Natural killer cell treated with Interleukin-12 subunit alpha and Interleukin-12 subunit beta and Interleukin-15 and Interleukin-18, amount 100 ng/mL, for 72 hours (primary cell): ENCODE results near the gene AKR1B15. TPM values are rescaled to one million over a fixed set of nuclear protein-coding genes. Genes with fewer than 3 reads are reported as not detected.
"Not testable (repeated sequence)": the region's sequence is repeated elsewhere in the genome, so short reads cannot be mapped to it uniquely, and the experiment has no call there.

Experiments
- ATAC-seq, 2 donors: fragments of 150-1000 bp; cut with Tn5 transposase in 1 of 2; sonication (Bioruptor Pico), chemical (Tn5 transposase) in 1 of 2; 2 replicates each; pipeline ENCODE4 v1.10.0; 2021
- DNase-seq: peaks from one replicate; pipeline ENCODE4 v3.0.0; 2022; ENCODE audit warnings: low spot score
- H3K27ac Mint-ChIP-seq, 2 donors: 1 replicate in 1 of 2; 2 replicates in 1 of 2; pipeline ENCODE4 v1.8.0; 2022; ENCODE audit warnings: mixed read lengths in 2 of 2, mild to moderate bottlenecking in 1 of 2, moderate library complexity in 1 of 2
- H3K27me3 Mint-ChIP-seq, 2 donors: 1 replicate in 1 of 2; 2 replicates in 1 of 2; pipeline ENCODE4 v1.8.0; 2022; ENCODE audit warnings: mixed read lengths in 2 of 2
- H3K36me3 Mint-ChIP-seq: one replicate; pipeline ENCODE4 v1.8.0; 2022; ENCODE audit warnings: mixed read lengths
- H3K4me1 Mint-ChIP-seq, 2 donors: 1 replicate in 1 of 2; 2 replicates in 1 of 2; pipeline ENCODE4 v1.8.0; 2022; ENCODE audit warnings: low read depth in 2 of 2, mixed read lengths in 2 of 2, mild to moderate bottlenecking in 1 of 2
- H3K4me3 Mint-ChIP-seq: one replicate; pipeline ENCODE4 v1.8.0; 2022; ENCODE audit warnings: mixed read lengths
- H3K9me3 Mint-ChIP-seq: 2 replicates; pipeline ENCODE4 v1.8.0; 2022; ENCODE audit warnings: mixed read lengths
- total RNA-seq, 2 donors: library from RNA; stranded (reverse); gene quantifications; one replicate each; pipeline ENCODE4 v1.2.3, GENCODE V29; 2022

The AKR1B15 gene
- total RNA-seq, 2 donors from 2014 or later: not detected

DNA sequence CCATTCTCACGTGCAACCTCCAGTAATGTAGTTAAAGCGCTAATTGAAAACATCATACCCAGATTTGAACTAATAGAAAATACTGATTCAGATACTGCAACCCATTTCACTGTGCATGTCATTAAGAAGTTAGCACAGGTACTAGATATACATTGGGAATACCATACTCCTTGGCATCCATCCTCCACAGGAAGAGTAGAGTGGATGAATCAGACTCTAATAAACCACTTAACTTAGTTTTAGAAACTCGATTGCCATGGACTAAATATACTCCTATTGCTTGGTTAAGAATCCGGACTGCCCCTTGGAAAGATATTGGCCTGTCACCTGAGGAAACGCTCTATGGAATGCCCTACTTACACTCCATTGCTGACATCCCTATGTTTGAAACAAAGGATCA is 9.5 kb downstream of the AKR1B15 start:
- Mint-ChIP-seq H3K27ac (no peak overlapping the region), H3K36me3 (peaks cover 7% of the 10 kb centered on the region), H3K9me3 (no peaks in the 10 kb centered on the region), H3K4me1 (peaks cover 5 to 7% of the 10 kb centered on the region in 2 donors), H3K4me3 (no peak overlapping the region), H3K27me3 (peaks cover 0 to 6% of the 10 kb centered on the region in 2 donors)
- DNase-seq: no peak
- ATAC-seq: no peak

DNA sequence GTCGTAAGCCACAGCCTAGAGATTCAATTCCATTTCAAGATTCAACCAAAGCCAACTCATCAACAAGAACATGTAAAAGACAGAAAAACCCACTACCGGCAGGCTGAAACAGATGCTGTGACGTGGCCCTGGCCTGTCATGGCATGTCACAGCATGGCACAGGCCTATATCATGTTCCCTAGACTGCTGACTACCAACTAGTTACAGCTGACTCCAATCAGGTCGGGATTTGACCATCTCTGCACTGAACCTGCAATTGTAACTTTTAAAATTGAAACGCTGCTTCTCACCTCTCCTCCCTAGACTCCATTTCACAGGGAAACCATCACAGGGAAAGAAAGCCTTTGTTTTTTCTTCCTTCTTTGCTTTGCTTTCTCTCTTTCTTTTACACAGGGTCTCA is 12.7 kb downstream of the AKR1B15 start:
- H3K9me3 Mint-ChIP-seq, H3K27ac Mint-ChIP-seq, H3K4me1 Mint-ChIP-seq, H3K27me3 Mint-ChIP-seq, H3K4me3 Mint-ChIP-seq, DNase-seq, ATAC-seq: not testable (repeated sequence)
- H3K36me3 Mint-ChIP-seq: peaks cover 11% of the 10 kb centered on the region

DNA sequence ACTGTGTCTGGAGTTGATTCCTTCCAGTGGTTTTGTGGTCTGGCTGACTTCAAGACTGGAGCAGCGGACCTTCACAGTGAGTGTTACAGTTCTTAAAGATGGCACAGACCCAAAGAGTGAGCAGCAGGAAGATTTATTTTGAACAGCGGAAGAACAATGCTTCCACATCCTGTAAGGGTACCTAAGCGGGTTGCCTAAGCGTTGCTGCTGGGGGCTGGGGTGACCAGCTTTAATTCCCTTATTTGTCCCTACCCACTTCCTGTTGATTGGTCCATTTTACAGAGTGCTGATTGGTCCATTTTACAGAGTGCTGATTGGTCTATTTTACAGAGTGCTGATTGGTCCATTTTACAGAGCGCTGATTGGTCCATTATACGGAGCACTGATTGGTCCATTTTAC is 13.2 kb downstream of the AKR1B15 start:
- H3K36me3 Mint-ChIP-seq: peaks cover 11% of the 10 kb centered on the region
- H3K27me3 Mint-ChIP-seq: peaks cover 9 to 12% of the 10 kb centered on the region in 2 donors
- H3K4me1 Mint-ChIP-seq: peaks cover 5 to 7% of the 10 kb centered on the region in 2 donors
- peaks cover 3% of the 10 kb centered on the region for H3K9me3 Mint-ChIP-seq
- H3K4me3 Mint-ChIP-seq: no peak overlapping the region
- DNase-seq (no peak), ATAC-seq (peak; percentile 58 to 71)
- no peak overlapping the region for H3K27ac Mint-ChIP-seq

DNA sequence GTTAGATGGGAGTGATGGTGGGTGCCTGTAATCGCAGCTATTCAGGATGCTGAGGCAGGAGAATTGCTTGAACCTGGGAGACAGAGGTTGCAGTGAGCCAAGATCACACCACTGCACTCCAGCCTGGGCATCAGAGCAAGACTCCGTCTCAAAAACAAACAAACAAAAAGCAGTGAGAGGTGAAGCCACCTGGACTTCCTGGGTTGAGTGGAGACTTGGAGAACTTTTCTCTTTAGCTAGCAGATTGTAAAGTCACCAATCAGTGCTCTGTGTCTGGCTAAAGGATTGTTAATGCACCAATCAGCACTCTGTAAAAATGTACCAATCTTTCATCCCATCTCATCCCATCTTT is 14.5 kb downstream of the AKR1B15 start:
- DNase-seq, H3K27ac Mint-ChIP-seq, H3K4me3 Mint-ChIP-seq, ATAC-seq, H3K9me3 Mint-ChIP-seq, H3K4me1 Mint-ChIP-seq: not testable (repeated sequence)
- Mint-ChIP-seq H3K27me3 (peaks cover 11 to 21% of the 10 kb centered on the region in 2 donors), H3K36me3 (peaks cover 11% of the 10 kb centered on the region)

DNA sequence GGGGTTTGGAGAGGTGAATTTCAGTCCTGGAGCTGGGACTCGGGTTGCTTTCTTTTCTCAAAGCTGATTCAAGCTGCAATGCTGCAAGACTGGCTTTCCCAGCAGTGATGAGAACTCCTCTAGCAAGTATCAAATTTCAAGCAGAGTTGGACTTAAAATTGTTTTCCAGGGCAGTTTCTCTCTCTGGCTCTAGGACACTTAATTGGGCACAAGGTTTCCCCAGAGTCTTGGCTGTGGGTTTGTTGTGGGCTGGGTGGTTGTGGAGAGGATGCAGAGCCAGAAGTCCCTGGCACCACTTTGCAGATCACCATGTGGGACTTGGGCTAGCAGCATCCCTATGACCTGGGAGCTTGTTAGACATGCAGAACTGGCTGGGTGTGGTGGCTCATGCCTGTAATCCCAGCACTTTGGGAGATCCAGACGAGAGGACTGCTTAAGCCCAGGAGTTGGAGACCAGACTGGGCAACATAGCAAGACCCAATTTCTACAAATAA is 16.8 kb downstream of the AKR1B15 start:
- no peak overlapping the region for H3K4me3 Mint-ChIP-seq
- H3K4me1 Mint-ChIP-seq: peaks cover 5 to 7% of the 10 kb centered on the region in 2 donors
- H3K36me3 Mint-ChIP-seq: peaks cover 11% of the 10 kb centered on the region
- DNase-seq (no peak), ATAC-seq (no peak)
- H3K27ac Mint-ChIP-seq: no peak overlapping the region
- peaks cover 3% of the 10 kb centered on the region for H3K9me3 Mint-ChIP-seq
- peaks cover 11 to 21% of the 10 kb centered on the region in 2 donors for H3K27me3 Mint-ChIP-seq

DNA sequence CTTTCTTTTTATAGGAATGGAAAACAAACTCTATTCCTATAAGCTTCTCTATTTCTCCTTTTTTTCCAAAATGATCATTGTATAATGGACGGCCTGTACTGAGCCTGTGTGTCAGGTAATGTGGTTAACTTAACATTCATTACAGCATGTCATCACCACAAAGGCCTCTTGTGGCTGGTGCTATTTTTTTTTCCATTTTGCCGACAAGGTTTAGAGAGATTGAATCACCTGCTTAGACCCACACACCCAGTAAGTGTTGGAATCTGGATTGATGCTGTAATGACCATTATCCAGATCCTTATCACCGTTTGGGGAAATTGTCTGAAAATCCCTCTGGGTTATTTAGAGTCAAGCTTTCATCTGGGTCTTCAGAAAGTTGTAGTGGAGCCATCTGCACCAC is 18.5 kb downstream of the AKR1B15 start:
- Mint-ChIP-seq H3K9me3 (peaks cover 3% of the 10 kb centered on the region), H3K27ac (no peak overlapping the region), H3K27me3 (peaks cover 11 to 21% of the 10 kb centered on the region in 2 donors), H3K4me1 (peaks cover 0 to 7% of the 10 kb centered on the region in 2 donors), H3K36me3 (peaks cover 11% of the 10 kb centered on the region), H3K4me3 (no peak overlapping the region)
- no peak for ATAC-seq
- no peak for DNase-seq

DNA sequence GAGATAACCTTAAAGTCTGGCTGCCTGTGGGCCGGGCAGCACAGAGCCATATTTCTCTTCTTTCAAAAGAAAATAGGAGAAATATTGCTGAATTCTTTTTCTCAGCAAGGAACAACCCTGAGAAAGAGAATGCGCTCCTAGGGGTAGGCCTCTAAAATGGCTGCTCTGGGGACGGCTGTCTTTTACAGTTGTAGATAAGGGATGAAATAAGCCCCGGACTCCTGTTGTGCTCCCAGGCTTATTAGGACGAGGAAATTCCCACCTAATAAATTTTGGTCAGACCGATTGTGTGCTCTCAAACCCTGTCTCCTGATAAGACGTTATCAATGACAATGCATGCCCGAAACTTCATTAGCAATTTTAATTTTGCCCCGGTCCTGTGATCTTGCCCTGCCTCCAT is 21.1 kb downstream of the AKR1B15 start:
- H3K27me3 Mint-ChIP-seq: peaks cover 15 to 28% of the 10 kb centered on the region in 2 donors
- ATAC-seq, H3K4me3 Mint-ChIP-seq, H3K9me3 Mint-ChIP-seq, H3K27ac Mint-ChIP-seq, DNase-seq, H3K4me1 Mint-ChIP-seq, H3K36me3 Mint-ChIP-seq: not testable (repeated sequence)

DNA sequence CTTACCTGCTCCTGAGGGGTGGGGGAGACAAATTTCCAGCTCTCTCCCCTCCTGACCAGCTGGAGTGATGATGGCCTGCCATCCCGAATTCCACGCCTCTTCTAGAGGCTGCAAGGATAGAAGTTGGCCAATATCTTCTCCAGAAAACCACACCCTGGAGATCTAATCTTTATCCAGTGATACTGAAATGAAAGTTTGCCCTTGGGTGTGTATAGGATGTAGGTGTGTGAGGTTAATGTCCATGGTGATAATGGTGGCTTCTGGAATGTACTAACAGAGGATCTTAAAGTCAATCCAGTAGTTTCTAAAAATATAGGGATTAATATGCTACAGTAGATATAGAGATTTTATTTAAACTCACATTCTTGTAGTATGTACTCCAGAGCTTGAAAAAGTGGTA is 22.2 kb downstream of the AKR1B15 start:
- no peak overlapping the region for H3K4me3 Mint-ChIP-seq
- no peaks in the 10 kb centered on the region for H3K4me1 Mint-ChIP-seq
- peaks cover 11 to 28% of the 10 kb centered on the region in 2 donors for H3K27me3 Mint-ChIP-seq
- ATAC-seq (no peak), DNase-seq (no peak)
- no peaks in the 10 kb centered on the region for H3K9me3 Mint-ChIP-seq
- H3K36me3 Mint-ChIP-seq: no peaks in the 10 kb centered on the region
- no peak overlapping the region for H3K27ac Mint-ChIP-seq

DNA sequence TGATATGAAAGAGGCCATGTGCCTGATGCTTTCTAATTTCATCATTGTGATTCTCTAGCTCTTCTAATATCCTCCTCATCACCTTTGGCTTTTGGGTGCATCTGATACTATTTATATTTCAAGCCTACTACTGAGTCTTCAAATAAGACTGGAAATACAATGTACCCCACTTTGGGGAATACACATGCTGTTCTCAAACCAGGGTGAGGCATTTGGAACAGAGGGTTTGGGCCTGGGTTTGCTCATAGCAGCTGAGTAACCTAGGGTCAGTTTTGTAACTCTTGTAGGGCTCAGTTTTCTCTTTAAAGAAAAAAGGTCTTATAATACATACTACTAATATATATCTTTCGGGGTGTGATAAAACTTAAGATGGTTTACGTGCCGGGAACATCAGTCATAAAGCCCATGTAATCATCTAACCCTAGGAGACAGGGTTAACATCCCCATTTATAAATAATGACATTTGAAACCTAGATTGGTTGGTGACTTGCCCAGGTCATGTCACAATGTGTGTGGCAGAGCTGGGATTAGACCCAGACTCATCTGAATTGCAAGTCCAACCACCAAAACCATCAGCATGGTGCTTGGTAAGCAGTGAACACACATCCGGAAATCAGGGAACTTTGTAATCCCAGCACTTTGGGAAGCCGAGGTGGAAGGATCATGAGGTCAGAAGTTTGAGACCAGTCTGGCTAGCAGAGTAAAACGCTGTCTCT is 23.0 kb downstream of the AKR1B15 start:
- ATAC-seq (no peak), DNase-seq (no peak)
- Mint-ChIP-seq H3K4me3 (no peak overlapping the region), H3K4me1 (no peaks in the 10 kb centered on the region), H3K27ac (no peak overlapping the region), H3K36me3 (no peaks in the 10 kb centered on the region), H3K9me3 (no peaks in the 10 kb centered on the region), H3K27me3 (peaks cover 7 to 21% of the 10 kb centered on the region in 2 donors)

DNA sequence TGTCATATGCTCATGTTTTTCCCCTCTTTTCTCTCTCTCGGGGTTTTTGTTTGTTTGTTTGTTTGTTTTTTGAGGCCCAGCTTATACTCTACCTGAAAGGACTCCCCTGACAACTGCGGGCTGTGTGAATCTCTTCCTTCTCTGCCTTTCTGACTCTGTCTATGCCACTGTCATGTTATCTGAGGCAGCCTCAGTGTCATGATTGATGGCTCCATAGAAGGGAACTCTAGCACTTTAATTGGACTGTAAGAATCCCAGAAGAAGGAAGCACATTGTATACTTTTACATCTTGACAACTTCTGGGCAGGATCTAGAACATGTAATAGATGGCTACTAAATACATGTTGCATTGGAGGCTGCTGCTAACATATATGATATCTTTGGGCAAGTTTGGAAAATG is 25.4 kb downstream of the AKR1B15 start:
- DNase-seq: no peak
- Mint-ChIP-seq H3K4me3 (no peak overlapping the region), H3K36me3 (no peaks in the 10 kb centered on the region), H3K4me1 (peaks cover 0 to 4% of the 10 kb centered on the region in 2 donors), H3K9me3 (no peaks in the 10 kb centered on the region), H3K27ac (no peak overlapping the region), H3K27me3 (peaks cover 14 to 25% of the 10 kb centered on the region in 2 donors)
- no peak for ATAC-seq

DNA sequence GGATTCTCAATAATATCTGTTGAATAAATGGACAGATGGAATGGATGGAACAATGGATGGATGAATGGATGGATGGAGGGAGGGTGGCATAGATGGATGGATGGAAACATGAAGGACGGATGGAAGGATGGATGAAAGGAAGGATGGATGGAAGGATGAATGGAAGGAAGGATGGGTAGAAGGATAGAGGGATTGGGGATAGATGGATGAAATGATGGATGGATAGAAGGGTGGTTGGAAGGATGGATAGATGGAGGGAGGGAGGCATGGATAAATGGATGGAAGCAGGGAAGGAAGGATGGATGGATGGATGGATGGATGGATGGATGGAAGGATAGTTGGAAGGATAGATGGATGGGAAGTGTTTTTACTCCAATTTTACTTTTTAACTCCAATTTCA is 35.4 kb downstream of the AKR1B15 start:
- no peak for DNase-seq
- Mint-ChIP-seq H3K27ac (no peak overlapping the region), H3K36me3 (no peaks in the 10 kb centered on the region), H3K4me1 (peaks cover 0 to 5% of the 10 kb centered on the region in 2 donors), H3K27me3 (peaks cover 29 to 45% of the 10 kb centered on the region in 2 donors), H3K4me3 (no peak overlapping the region), H3K9me3 (no peaks in the 10 kb centered on the region)
- no peak for ATAC-seq

DNA sequence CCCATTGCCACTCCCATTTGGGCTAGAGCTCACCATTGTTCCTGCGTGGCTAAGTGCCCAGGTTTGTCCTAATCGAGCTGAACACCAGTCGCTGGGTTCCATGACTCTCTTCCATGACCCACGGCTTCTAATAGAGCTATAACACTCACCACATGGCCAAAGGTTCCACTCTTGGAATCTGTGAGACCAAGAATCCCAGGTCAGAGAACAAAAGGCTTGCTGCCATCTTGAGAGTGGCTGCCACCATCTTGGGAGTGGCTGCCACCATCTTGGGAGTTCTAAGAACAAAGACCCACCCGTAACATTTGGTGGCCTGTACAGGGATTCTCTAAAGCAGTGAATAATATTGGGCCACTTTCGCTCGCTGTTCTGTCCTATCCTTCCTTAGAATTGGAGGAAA is 37.0 kb downstream of the AKR1B15 start:
- Mint-ChIP-seq H3K4me1 (no peaks in the 10 kb centered on the region), H3K27me3 (peaks cover 22 to 39% of the 10 kb centered on the region in 2 donors), H3K36me3 (no peaks in the 10 kb centered on the region), H3K9me3 (no peaks in the 10 kb centered on the region), H3K27ac (no peak overlapping the region), H3K4me3 (no peak overlapping the region)
- DNase-seq (no peak), ATAC-seq (no peak)

DNA sequence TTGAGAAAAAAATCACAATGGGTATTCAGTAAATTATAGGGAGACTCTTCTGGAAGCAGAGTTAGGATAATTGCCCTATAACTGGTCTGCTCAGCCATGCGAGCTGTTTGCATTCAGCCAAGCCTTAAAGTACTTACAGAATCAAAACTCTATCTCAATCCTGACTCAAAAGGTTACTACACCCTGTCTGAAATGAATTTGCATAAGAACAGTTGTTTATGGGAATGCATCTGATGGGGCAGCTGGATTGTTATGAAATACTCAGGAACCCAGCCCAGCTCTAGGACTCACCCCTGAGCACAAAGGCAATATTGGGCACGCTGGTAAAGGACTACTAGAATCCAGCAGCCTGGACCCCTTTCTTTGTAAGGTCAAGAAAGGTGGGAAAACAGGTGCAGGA is 38.8 kb downstream of the AKR1B15 start:
- ATAC-seq (no peak), DNase-seq (no peak)
- no peak overlapping the region for H3K27ac Mint-ChIP-seq
- peaks cover 4% of the 10 kb centered on the region for H3K9me3 Mint-ChIP-seq
- no peaks in the 10 kb centered on the region for H3K36me3 Mint-ChIP-seq
- H3K27me3 Mint-ChIP-seq: peaks cover 16 to 27% of the 10 kb centered on the region in 2 donors
- H3K4me1 Mint-ChIP-seq: no peaks in the 10 kb centered on the region
- H3K4me3 Mint-ChIP-seq: peak overlapping the region; percentile 43

DNA sequence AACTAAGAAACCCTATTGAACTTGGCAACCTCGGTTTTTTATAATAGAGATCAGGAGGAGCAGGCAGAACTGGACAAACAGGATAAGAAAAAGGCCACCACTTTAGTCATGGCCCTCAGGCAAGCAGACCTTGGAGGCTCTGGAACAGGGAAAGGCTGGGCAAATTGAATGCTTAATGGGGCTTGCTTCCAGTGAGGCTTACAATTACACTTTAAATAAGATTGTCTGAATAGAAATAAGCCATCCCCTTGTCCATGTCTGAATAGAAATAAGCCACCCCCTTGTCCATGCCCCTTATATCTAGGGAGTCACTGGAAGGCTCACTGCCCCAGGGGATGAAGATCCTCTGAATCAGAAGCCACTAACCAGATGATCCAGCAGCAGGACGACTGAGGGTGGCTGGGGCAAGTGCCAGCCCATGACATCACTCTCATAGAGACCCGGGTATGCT is 40.6 kb downstream of the AKR1B15 start:
- H3K27ac Mint-ChIP-seq: no peak overlapping the region
- no peak for ATAC-seq
- H3K4me3 Mint-ChIP-seq: no peak overlapping the region
- H3K27me3 Mint-ChIP-seq: peaks cover 9 to 24% of the 10 kb centered on the region in 2 donors
- no peak for DNase-seq
- H3K9me3 Mint-ChIP-seq: peaks cover 4% of the 10 kb centered on the region
- H3K36me3 Mint-ChIP-seq: no peaks in the 10 kb centered on the region
- H3K4me1 Mint-ChIP-seq: no peaks in the 10 kb centered on the region
